ENCODE results near the gene KSR2. TPM values are rescaled to one million over a fixed set of nuclear protein-coding genes. Genes with fewer than 3 reads are reported as not detected.
"Not testable (repeated sequence)": the region's sequence is repeated elsewhere in the genome, so short reads cannot be mapped to it uniquely, and the experiment has no call there.

Gene KSR2
- total and polyA plus RNA-seq, 2 experiments from 2014 or later: under 0.01 to 0.02 TPM

GRCh38 chr12:117807355-117807754 lies 161.4 kb downstream of the KSR2 start:
- DNase-seq (ENCODE audit: low read depth in 1 of 2, low spot score in 1 of 2): no peak
- no peaks in the 10 kb centered on the region for H3K9me3 ChIP-seq (ENCODE audit: low read depth)
- H3K4me3 ChIP-seq: no peak overlapping the region
- H3K4me1 ChIP-seq (ENCODE audit: low read depth): no peaks in the 10 kb centered on the region
- TF ChIP-seq, protein P1, sequence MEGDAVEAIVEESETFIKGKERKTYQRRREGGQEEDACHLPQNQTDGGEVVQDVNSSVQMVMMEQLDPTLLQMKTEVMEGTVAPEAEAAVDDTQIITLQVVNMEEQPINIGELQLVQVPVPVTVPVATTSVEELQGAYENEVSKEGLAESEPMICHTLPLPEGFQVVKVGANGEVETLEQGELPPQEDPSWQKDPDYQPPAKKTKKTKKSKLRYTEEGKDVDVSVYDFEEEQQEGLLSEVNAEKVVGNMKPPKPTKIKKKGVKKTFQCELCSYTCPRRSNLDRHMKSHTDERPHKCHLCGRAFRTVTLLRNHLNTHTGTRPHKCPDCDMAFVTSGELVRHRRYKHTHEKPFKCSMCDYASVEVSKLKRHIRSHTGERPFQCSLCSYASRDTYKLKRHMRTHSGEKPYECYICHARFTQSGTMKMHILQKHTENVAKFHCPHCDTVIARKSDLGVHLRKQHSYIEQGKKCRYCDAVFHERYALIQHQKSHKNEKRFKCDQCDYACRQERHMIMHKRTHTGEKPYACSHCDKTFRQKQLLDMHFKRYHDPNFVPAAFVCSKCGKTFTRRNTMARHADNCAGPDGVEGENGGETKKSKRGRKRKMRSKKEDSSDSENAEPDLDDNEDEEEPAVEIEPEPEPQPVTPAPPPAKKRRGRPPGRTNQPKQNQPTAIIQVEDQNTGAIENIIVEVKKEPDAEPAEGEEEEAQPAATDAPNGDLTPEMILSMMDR (IDR thresholded peaks at IDR 0.05; ENCODE audit: low read depth, low read length): no peak
- no peaks in the 10 kb centered on the region for H3K27me3 ChIP-seq
- H3K36me3 ChIP-seq: no peaks in the 10 kb centered on the region
- H3K27ac ChIP-seq: no peak overlapping the region

DNA sequence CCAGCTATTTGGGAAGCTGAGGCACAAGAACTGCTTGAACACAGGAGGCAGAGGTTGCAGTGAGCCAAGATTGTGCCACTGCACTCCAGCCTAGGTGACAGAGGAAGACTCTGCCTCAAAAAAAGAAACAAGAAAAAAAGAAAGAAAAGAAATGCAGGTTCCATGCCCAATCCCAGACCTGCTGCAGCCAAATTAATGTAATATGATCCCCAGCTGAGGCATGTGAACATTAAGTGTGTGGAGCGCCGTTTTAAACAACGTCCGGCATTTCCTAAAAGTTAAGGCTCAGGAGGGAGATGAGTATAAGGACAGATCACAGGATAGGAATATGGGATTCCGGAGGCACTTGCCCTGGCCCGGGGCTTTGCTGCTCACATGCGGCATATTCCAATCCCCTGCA lies 162.9 kb downstream of the KSR2 start:
- H3K4me3 ChIP-seq: no peak overlapping the region
- no peaks in the 10 kb centered on the region for H3K27me3 ChIP-seq
- no peak for DNase-seq (ENCODE audit: low read depth in 1 of 2, low spot score in 1 of 2)
- TF ChIP-seq, protein P1 (IDR thresholded peaks at IDR 0.05; ENCODE audit: low read depth, low read length): no peak
- H3K4me1 ChIP-seq (ENCODE audit: low read depth): no peaks in the 10 kb centered on the region
- no peaks in the 10 kb centered on the region for H3K36me3 ChIP-seq
- no peak overlapping the region for H3K27ac ChIP-seq
- no peaks in the 10 kb centered on the region for H3K9me3 ChIP-seq (ENCODE audit: low read depth)

GRCh38 chr12:117803001-117803400 lies 165.8 kb downstream of the KSR2 start:
- no peak overlapping the region for H3K4me3 ChIP-seq
- no peaks in the 10 kb centered on the region for H3K27me3 ChIP-seq
- H3K4me1 ChIP-seq (ENCODE audit: low read depth): no peaks in the 10 kb centered on the region
- H3K36me3 ChIP-seq: no peaks in the 10 kb centered on the region
- H3K27ac ChIP-seq: no peak overlapping the region
- no peak for DNase-seq (ENCODE audit: low read depth in 1 of 2, low spot score in 1 of 2)
- TF ChIP-seq, protein P1 (IDR thresholded peaks at IDR 0.05; ENCODE audit: low read depth, low read length): no peak
- H3K9me3 ChIP-seq (ENCODE audit: low read depth): no peaks in the 10 kb centered on the region

GRCh38 chr12:117800711-117801110 lies 168.1 kb downstream of the KSR2 start:
- H3K27me3 ChIP-seq; H3K27ac ChIP-seq; H3K36me3 ChIP-seq; DNase-seq (ENCODE audit: low read depth in 1 of 2, low spot score in 1 of 2); H3K4me3 ChIP-seq; H3K9me3 ChIP-seq (ENCODE audit: low read depth); H3K4me1 ChIP-seq (ENCODE audit: low read depth): not testable (repeated sequence)

GRCh38 chr12:117797202-117797601 lies 171.6 kb downstream of the KSR2 start:
- no peaks in the 10 kb centered on the region for H3K36me3 ChIP-seq
- no peak overlapping the region for H3K27ac ChIP-seq
- H3K4me1 ChIP-seq (ENCODE audit: low read depth): no peaks in the 10 kb centered on the region
- TF ChIP-seq, protein P1 (IDR thresholded peaks at IDR 0.05; ENCODE audit: low read depth, low read length): no peak
- no peaks in the 10 kb centered on the region for H3K9me3 ChIP-seq (ENCODE audit: low read depth)
- H3K27me3 ChIP-seq: no peaks in the 10 kb centered on the region
- no peak overlapping the region for H3K4me3 ChIP-seq
- DNase-seq (ENCODE audit: low read depth in 1 of 2, low spot score in 1 of 2): no peak

GRCh38 chr12:117792877-117793424 lies 175.8 kb downstream of the KSR2 start:
- no peaks in the 10 kb centered on the region for H3K27me3 ChIP-seq

More at GRCh38 chr12:117792877-117793424, 175.8 kb downstream of the KSR2 start:
- H3K9me3 ChIP-seq (ENCODE audit: low read depth): no peaks in the 10 kb centered on the region
- TF ChIP-seq, protein P1 (IDR thresholded peaks at IDR 0.05; ENCODE audit: low read depth, low read length): no peak
- H3K36me3 ChIP-seq: no peaks in the 10 kb centered on the region
- H3K4me1 ChIP-seq (ENCODE audit: low read depth): no peaks in the 10 kb centered on the region
- H3K4me3 ChIP-seq: no peak overlapping the region
- no peak for DNase-seq (ENCODE audit: low read depth in 1 of 2, low spot score in 1 of 2)
- no peak overlapping the region for H3K27ac ChIP-seq
